ENCODE data around the gene VPS52. TPM values are rescaled to one million over a fixed set of nuclear protein-coding genes. Genes with fewer than 3 reads are reported as not detected.

VPS52 gene
- polyA plus RNA-seq, 1 donor from 2014 or later, result 29.1 TPM

Small RNA genes within 50 kb of the gene (small RNA-seq; reads per million reads assigned to genes)
- 531 to 1,338 (median 982) reads per million in 3 experiments for gene MIR219A1

Other genes with a start within 250 kb of the VPS52 start
- gene HLA-DPA1, start 198.2 kb downstream of the VPS52 start, polyA plus RNA-seq, result not detected in 2 replicates
- 2.3 TPM in 1 of 2 replicates, not detected in the other for gene HLA-DPB1, start 195.9 kb downstream of the VPS52 start, polyA plus RNA-seq
- gene COL11A2, start 79.4 kb downstream of the VPS52 start, polyA plus RNA-seq, result 9.8 and 20.2 TPM in 2 replicates
- 60.7 and 71.2 TPM in 2 replicates for gene RXRB, start 71.2 kb downstream of the VPS52 start, polyA plus RNA-seq
- gene SLC39A7, start 71.0 kb downstream of the VPS52 start, polyA plus RNA-seq, result 99.8 and 120 TPM in 2 replicates
- gene HSD17B8, start 67.2 kb downstream of the VPS52 start, polyA plus RNA-seq, result 7.3 and 10.3 TPM in 2 replicates
- gene RING1, start 63.4 kb downstream of the VPS52 start, polyA plus RNA-seq, result 107 and 121 TPM in 2 replicates
- 1,894 and 2,078 TPM in 2 replicates for gene RPS18, start 199 bp upstream of the VPS52 start, polyA plus RNA-seq
- gene B3GALT4, start 5.2 kb upstream of the VPS52 start, polyA plus RNA-seq, result 2.5 and 7.0 TPM in 2 replicates
- 62.5 and 73.2 TPM in 2 replicates for gene WDR46, start 17.4 kb upstream of the VPS52 start, polyA plus RNA-seq
- gene PFDN6, start 17.7 kb upstream of the VPS52 start, polyA plus RNA-seq, result 97.8 and 109 TPM in 2 replicates
- 120 and 141 TPM in 2 replicates for gene RGL2, start 27.1 kb upstream of the VPS52 start, polyA plus RNA-seq
- gene TAPBP, start 42.2 kb upstream of the VPS52 start, polyA plus RNA-seq, result 1.2 and 5.5 TPM in 2 replicates
- gene ZBTB22, start 45.9 kb upstream of the VPS52 start, polyA plus RNA-seq, result 16.5 and 30.0 TPM in 2 replicates
- 39.3 and 66.0 TPM in 2 replicates for gene DAXX, start 51.1 kb upstream of the VPS52 start, polyA plus RNA-seq
- 0.52 and 2.1 TPM in 2 replicates for gene KIFC1, start 119.9 kb upstream of the VPS52 start, polyA plus RNA-seq
- gene PHF1, start 139.1 kb upstream of the VPS52 start, polyA plus RNA-seq, result 102 and 112 TPM in 2 replicates
- 341 and 343 TPM in 2 replicates for gene CUTA, start 146.2 kb upstream of the VPS52 start, polyA plus RNA-seq
- gene SYNGAP1, start 148.2 kb upstream of the VPS52 start, polyA plus RNA-seq, result 4.3 and 5.9 TPM in 2 replicates
- gene ZBTB9, start 182.7 kb upstream of the VPS52 start, polyA plus RNA-seq, result 6.8 and 7.7 TPM in 2 replicates

Data from neural cell (in vitro differentiated cells).